Endothelial cell of umbilical vein (primary cell): ENCODE results near the gene GRIA3.

Experiments used
- CTCF ChIP-seq, 2 donors: IDR thresholded peaks; 1 replicate in 1 of 2; 2 replicates in 1 of 2; pipeline ENCODE4 v1.5.1; 2011; ENCODE audit warnings: low read length in 2 of 2, mild to moderate bottlenecking in 2 of 2, moderate library complexity in 2 of 2, control low read depth in 1 of 2, inconsistent platforms in 1 of 2, low read depth in 1 of 2; ENCODE audit not compliant: insufficient read depth in 1 of 2; ENCODE audit errors: extremely low read depth in 1 of 2
- POLR2AphosphoS5 ChIP-seq: IDR thresholded peaks from 2 replicates; pipeline ENCODE4 v1.6.1; 2012; ENCODE audit warnings: low read depth, mild to moderate bottlenecking, control low read depth, low read length, moderate library complexity; ENCODE audit not compliant: insufficient read depth

GRCh38 chrX:123331859-123332258, 147.8 kb downstream of the GRIA3 start:
- TF ChIP-seq POLR2AphosphoS5 (no peak), CTCF (IDR thresholded peaks at IDR 0.05; ENCODE audit: extremely low read depth in 1 of 2, insufficient read depth in 1 of 2, low read depth in 1 of 2, low read length in 2 of 2) (no peak)
